ENCODE measurements around the gene CATSPERE. TPM values are rescaled to one million over a fixed set of nuclear protein-coding genes. Genes with fewer than 3 reads are reported as not detected.

Gene CATSPERE
- total and polyA plus RNA-seq, 12 donors = 0.18 to 2.6 (median 1.2) TPM

GRCh38 chr1:244640917-244641316 is 179.8 kb downstream of the CATSPERE start:
- no peaks in the 10 kb centered on the region for H3K9me3 ChIP-seq (replicated peaks in 1 of 3)
- WGBS, 4 donors = 90 to 95% (median 94%) methylated on average over 6 of the region's 6 CpGs
- intact Hi-C loops (cut with DNase I) = no loop called here
- DNase-seq = no peak
- no peak overlapping the region for H3K4me3 ChIP-seq
- TF ChIP-seq POLR2A (IDR thresholded peaks at IDR 0.05) = no peak
- H3K27me3 ChIP-seq = no peaks in the 10 kb centered on the region
- no peaks in the 10 kb centered on the region for H3K36me3 ChIP-seq (replicated peaks in 1 of 2)
- H3K27ac ChIP-seq = no peak overlapping the region
- no peaks in the 10 kb centered on the region for H3K4me1 ChIP-seq (replicated peaks in 1 of 2)

GRCh38 chr1:244642526-244642925 is 181.5 kb downstream of the CATSPERE start:
- no peaks in the 10 kb centered on the region for H3K27me3 ChIP-seq
- H3K4me3 ChIP-seq = no peak overlapping the region
- H3K36me3 ChIP-seq (replicated peaks in 1 of 2) = no peaks in the 10 kb centered on the region
- no peak for DNase-seq
- intact Hi-C loops (cut with DNase I) = no loop called here
- H3K4me1 ChIP-seq (replicated peaks in 1 of 2) = no peaks in the 10 kb centered on the region
- H3K9me3 ChIP-seq (replicated peaks in 1 of 3) = no peaks in the 10 kb centered on the region
- WGBS, 4 donors = 79 to 84% (median 81%) methylated on average over 16 of the region's 16 CpGs
- H3K27ac ChIP-seq = no peak overlapping the region
- TF ChIP-seq POLR2A (IDR thresholded peaks at IDR 0.05) (no peak), CTCF (IDR thresholded peaks at IDR 0.05) (no peak)

GRCh38 chr1:244642988-244643387 is 181.9 kb downstream of the CATSPERE start:
- no peak overlapping the region for H3K4me3 ChIP-seq
- 88 to 95% (median 92%) methylated on average over 14 of the region's 14 CpGs for WGBS, 4 donors
- no peaks in the 10 kb centered on the region for H3K4me1 ChIP-seq (replicated peaks in 1 of 2)
- H3K27me3 ChIP-seq = no peaks in the 10 kb centered on the region
- no peak overlapping the region for H3K27ac ChIP-seq
- TF ChIP-seq CTCF (IDR thresholded peaks at IDR 0.05) (no peak), POLR2A (IDR thresholded peaks at IDR 0.05) (no peak)
- H3K36me3 ChIP-seq (replicated peaks in 1 of 2) = no peaks in the 10 kb centered on the region
- no peaks in the 10 kb centered on the region for H3K9me3 ChIP-seq (replicated peaks in 1 of 3)
- intact Hi-C loops (cut with DNase I) = no loop called here
- DNase-seq = no peak

- intact Hi-C loops (cut with DNase I) = no loop called here
- no peak overlapping the region for H3K4me3 ChIP-seq
- DNase-seq = no peak
- H3K27me3 ChIP-seq = no peaks in the 10 kb centered on the region
- H3K4me1 ChIP-seq (replicated peaks in 1 of 2) = no peaks in the 10 kb centered on the region
- no peaks in the 10 kb centered on the region for H3K9me3 ChIP-seq (replicated peaks in 1 of 3)
- H3K27ac ChIP-seq = no peak overlapping the region
- TF ChIP-seq POLR2A (IDR thresholded peaks at IDR 0.05) (no peak), CTCF (IDR thresholded peaks at IDR 0.05) (no peak)
- whole genome bisulfite sequencing, 4 donors = 74 to 82% (median 76%) methylated on average over 6 of the region's 6 CpGs
- no peaks in the 10 kb centered on the region for H3K36me3 ChIP-seq (replicated peaks in 1 of 2)
Measured at GRCh38 chr1:244645414-244645813, 184.3 kb downstream of the CATSPERE start.

DNA sequence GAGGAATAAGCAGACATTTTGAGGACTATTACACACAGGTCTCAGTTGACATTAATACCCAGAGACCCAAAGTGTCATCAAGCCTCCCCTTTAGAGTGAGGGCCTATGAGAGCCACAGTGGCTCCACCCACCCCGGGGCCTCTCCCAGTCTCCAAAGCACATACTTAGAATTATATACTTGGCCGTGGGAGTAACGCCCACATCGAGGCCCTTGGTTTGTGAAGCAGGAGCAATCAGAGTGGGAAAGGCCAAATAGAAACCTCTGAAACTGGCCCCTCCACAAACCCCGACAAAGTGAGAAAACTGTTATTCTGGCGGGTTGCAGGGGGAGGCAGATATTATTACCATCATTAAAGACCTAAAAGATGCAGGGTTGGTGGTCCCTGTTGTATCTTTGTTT is 184.8 kb downstream of the CATSPERE start:
- Histone ChIP-seq H3K4me1 (replicated peaks in 1 of 2) (no peaks in the 10 kb centered on the region), H3K27ac (no peak overlapping the region), H3K27me3 (no peaks in the 10 kb centered on the region), H3K36me3 (replicated peaks in 1 of 2) (no peaks in the 10 kb centered on the region), H3K4me3 (no peak overlapping the region), H3K9me3 (replicated peaks in 1 of 3) (no peaks in the 10 kb centered on the region)
- DNase-seq = no peak
- no peak for TF ChIP-seq CTCF (IDR thresholded peaks at IDR 0.05)
- TF ChIP-seq POLR2A (IDR thresholded peaks at IDR 0.05) = no peak
- 67 to 78% (median 73%) methylated on average over 6 of the region's 6 CpGs for WGBS, 4 donors
- intact Hi-C loops (cut with DNase I) = no loop called here

Measured in adrenal gland (tissue), 12 donors.